ENCODE measurements around the gene VDAC1. TPM values are rescaled to one million over a fixed set of nuclear protein-coding genes. Genes with fewer than 3 reads are reported as not detected.

The VDAC1 gene
- total RNA-seq, 1 donor from 2014 or later = 158 TPM

- Mint-ChIP-seq H3K27ac (peak overlapping the region; percentile 96), H3K9me3 (no peaks in the 10 kb centered on the region), H3K4me1 (peaks cover 46% of the 10 kb centered on the region), H3K4me3 (peak overlapping the region; percentile 95), H3K36me3 (ENCODE audit: low read depth) (peaks cover 64% of the 10 kb centered on the region), H3K27me3 (no peaks in the 10 kb centered on the region)
- ChIA-PET POLR2A (interaction anchor here (0.6 to 4.0 kb wide), 12 partner anchors 8 to 919 kb away, joined by 3 to 22 read pairs (median 6); partner anchors contain the start of genes HSPA4 and VDAC1), CTCF (interaction anchor here (0.9 to 3.1 kb wide), 4 partner anchors 9 to 859 kb away, joined by 3 to 20 read pairs (median 6); no protein-coding TSS in a partner anchor)
- TF ChIP-seq CTCF (IDR thresholded peaks at IDR 0.05) = no peak
- DNase-seq (no peak), ATAC-seq (ENCODE audit: low read depth) (no peak)
- intact Hi-C loops (cut with micrococcal nuclease) = loop anchor here (10.0 kb wide), 1 partner anchor 546 kb away; no protein-coding TSS in a partner anchor
Measured at GRCh38 chr5:133970325-133970909, 34.4 kb downstream of the VDAC1 start.

GRCh38 chr5:133969654-133970324, 35.0 kb downstream of the VDAC1 start:
- ChIA-PET POLR2A (interaction anchor here (0.6 to 4.0 kb wide), 17 partner anchors 8 to 918 kb away, joined by 3 to 22 read pairs (median 4); partner anchors contain the start of genes HSPA4 and VDAC1), CTCF (interaction anchor here (0.6 to 3.1 kb wide), 11 partner anchors 10 to 858 kb away, joined by 3 to 20 read pairs (median 3); no protein-coding TSS in a partner anchor)
- H3K36me3 Mint-ChIP-seq (ENCODE audit: low read depth) = peaks cover 62% of the 10 kb centered on the region
- DNase-seq (no peak), ATAC-seq (ENCODE audit: low read depth) (peak; percentile 25)
- no peaks in the 10 kb centered on the region for H3K9me3 Mint-ChIP-seq
- H3K4me3 Mint-ChIP-seq = peak overlapping the region; percentile 95
- intact Hi-C loops (cut with micrococcal nuclease) = loop anchor here (1.0 to 10.0 kb wide), 3 partner anchors 63 to 917 kb away; partner anchors contain the start of gene HSPA4
- peaks cover 50% of the 10 kb centered on the region for H3K4me1 Mint-ChIP-seq
- H3K27me3 Mint-ChIP-seq = no peaks in the 10 kb centered on the region
- TF ChIP-seq CTCF (IDR thresholded peaks at IDR 0.05) = no peak
- H3K27ac Mint-ChIP-seq = peak overlapping the region; percentile 96

DNA sequence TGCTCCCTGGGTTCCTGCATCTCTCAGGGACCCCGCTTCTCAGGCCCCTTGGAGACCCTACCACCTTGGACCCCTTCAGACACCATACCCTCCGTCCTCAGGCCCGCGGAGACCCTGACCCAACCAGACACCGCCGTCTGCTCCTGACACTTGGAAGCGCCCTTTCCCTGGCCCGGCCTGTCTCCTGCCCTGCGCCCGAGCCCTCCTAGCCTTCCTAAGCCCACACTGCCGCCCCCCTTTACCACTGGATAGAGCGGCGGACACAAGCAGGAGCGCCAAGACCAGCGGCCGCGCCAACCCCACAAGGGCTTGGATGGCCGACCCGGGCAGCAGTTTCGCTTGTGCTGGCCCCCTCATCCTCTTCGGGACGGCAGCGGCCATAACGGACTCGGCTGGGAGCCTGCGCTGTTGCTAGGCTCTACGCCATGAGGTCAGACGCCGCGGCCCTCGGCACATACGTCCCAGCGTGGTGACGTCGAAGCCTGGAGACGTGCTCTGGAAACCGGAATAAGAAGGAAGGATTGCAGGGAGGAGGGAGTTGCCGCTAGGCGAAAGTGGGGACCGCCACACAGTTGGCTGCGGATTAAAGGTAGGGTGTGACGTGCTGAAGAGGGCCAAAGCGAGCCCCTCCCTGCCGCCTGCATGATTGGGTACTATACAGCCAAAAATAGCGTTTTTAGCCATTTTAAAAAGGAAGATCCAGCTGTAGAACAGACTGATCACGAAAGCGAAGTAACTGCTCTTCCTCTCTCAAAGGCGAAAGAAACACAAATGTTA, 36.4 kb downstream of the VDAC1 start, which contains the start of gene C5orf15:
Gene C5orf15 (minus strand): TSS at position 422 of the 777 bp plus-strand sequence. CDS start 41 bp downstream, at position 381.
- peaks cover 57% of the 10 kb centered on the region for H3K4me1 Mint-ChIP-seq

DNA sequence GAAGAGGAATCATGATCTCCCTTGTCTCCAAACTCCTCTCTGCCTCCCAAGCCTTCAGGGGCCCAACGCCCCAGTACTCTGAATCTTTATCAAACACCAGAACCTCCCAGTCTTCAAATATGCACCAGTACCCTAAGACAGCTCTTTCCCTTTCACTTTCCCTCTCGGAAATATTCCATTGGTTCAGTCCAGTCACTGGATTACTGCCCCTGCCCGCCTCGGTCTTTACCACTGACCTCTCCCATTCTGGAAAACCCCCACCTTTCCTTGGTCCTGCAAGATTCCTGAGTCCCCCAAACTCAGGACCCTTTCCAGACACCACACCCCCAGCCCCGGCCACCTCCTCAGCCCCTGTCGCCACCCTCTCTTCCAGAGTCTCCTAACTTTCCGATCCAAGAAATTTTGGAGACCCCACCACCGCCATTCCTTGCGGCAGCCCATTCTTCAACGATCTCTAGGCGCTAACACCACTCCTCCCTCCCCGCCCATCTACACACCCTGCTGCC, 37.0 kb downstream of the VDAC1 start:
- peak overlapping the region; percentile 96 for H3K27ac Mint-ChIP-seq
- intact Hi-C loops (cut with micrococcal nuclease) = loop anchor here (1.0 to 5.0 kb wide), 5 partner anchors 10 to 915 kb away; partner anchors contain the start of gene HSPA4

More for the DNA sequence above, 36.4 kb downstream of the VDAC1 start, which contains the start of gene C5orf15:
- intact Hi-C loops (cut with micrococcal nuclease) = loop anchor here (1.0 to 5.0 kb wide), 5 partner anchors 11 to 916 kb away; partner anchors contain the start of gene HSPA4
- Mint-ChIP-seq H3K9me3 (no peaks in the 10 kb centered on the region), H3K4me3 (peak within 1 kb of the TSS; percentile 95), H3K36me3 (ENCODE audit: low read depth) (peaks cover 62% of the 10 kb centered on the region), H3K27ac (peak within 1 kb of the TSS; percentile 96), H3K27me3 (no peaks in the 10 kb centered on the region)
- ChIA-PET CTCF (interaction anchor here (1.1 to 3.1 kb wide), 3 partner anchors 11 to 71 kb away, joined by 3 to 20 read pairs (median 9); no protein-coding TSS in a partner anchor), POLR2A (interaction anchor here (0.6 to 4.0 kb wide), 14 partner anchors 10 to 865 kb away, joined by 3 to 22 read pairs (median 4); partner anchors contain the start of gene VDAC1)
- peak; percentile 83 for DNase-seq
- no peak for TF ChIP-seq CTCF (IDR thresholded peaks at IDR 0.05)
- ATAC-seq (ENCODE audit: low read depth) = peak; percentile 90

More for the DNA sequence above, 37.0 kb downstream of the VDAC1 start:
- ChIA-PET CTCF (interaction anchor here (1.2 kb wide), 1 partner anchor 12 kb away, joined by 4 read pairs; no protein-coding TSS in a partner anchor), POLR2A (interaction anchor here (1.0 to 4.0 kb wide), 2 partner anchors 10 to 209 kb away, joined by 3 to 22 read pairs; partner anchors contain the start of gene SKP1)
- Mint-ChIP-seq H3K36me3 (ENCODE audit: low read depth) (peaks cover 63% of the 10 kb centered on the region), H3K4me3 (peak overlapping the region; percentile 95), H3K27me3 (no peaks in the 10 kb centered on the region), H3K9me3 (no peaks in the 10 kb centered on the region), H3K4me1 (peaks cover 63% of the 10 kb centered on the region)
- DNase-seq (no peak), ATAC-seq (ENCODE audit: low read depth) (peak; percentile 22)
- TF ChIP-seq CTCF (IDR thresholded peaks at IDR 0.05) = no peak

Data from activated B cell treated with CpG ODN at 0.5 μM for 24 hours (primary cell).